Testis (tissue), 2 donors: ENCODE results near the gene SKIC2.

ENCODE experiments used
- POLR2A ChIP-seq: fragments of 450-650 bp; IDR thresholded peaks from one replicate; pipeline ENCODE4 v1.6.1; 2017; ENCODE audit warnings: antibody characterized with exemption, mild to moderate bottlenecking, moderate library complexity
- TF ChIP-seq, protein P1 (sequence below), 3 experiments: fragments of 450-650 bp in 2 of 3; fragments of 200-600 bp in 1 of 3; sonication (generic) in 1 of 3; IDR thresholded peaks; one replicate each; pipeline ENCODE4 v1.5.1; 2016 to 2019; ENCODE audit warnings: antibody characterized with exemption in 3 of 3, mild to moderate bottlenecking in 2 of 3, moderate library complexity in 1 of 3

DNA sequence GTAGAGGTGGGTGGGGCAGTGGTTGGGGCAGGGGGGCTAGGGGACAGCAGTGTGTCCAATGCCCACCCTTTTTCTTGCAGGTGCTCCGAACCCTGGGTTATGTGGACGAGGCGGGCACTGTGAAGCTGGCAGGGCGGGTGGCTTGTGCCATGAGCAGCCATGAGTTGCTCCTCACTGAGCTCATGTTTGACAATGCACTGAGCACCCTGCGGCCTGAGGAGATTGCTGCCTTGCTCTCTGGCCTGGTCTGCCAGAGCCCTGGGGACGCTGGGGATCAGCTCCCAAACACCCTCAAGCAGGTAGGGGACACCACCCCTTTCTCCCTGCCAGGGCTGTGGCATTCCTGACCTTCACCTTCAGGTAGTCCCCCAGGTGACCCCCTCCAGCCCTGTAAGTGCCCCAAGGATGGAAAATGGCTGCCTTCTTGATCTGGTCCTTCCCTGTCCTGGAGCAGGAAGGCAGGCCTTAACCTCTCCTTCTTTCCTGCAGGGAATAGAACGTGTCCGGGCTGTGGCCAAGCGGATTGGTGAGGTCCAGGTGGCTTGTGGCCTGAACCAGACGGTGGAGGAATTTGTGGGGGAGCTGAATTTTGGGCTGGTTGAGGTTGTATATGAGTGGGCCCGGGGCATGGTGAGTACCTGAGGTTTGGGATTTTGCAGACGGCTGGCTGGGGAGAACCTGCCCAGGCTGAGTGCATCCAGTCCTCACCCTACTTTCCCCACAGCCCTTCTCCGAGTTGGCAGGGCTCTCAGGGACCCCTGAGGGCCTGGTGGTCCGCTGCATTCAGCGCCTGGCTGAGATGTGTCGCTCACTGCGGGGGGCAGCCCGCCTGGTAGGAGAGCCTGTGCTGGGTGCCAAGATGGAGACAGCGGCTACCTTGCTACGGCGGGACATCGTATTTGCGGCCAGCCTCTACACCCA lies 10.1 kb downstream of the SKIC2 start:
- TF ChIP-seq, protein P1, sequence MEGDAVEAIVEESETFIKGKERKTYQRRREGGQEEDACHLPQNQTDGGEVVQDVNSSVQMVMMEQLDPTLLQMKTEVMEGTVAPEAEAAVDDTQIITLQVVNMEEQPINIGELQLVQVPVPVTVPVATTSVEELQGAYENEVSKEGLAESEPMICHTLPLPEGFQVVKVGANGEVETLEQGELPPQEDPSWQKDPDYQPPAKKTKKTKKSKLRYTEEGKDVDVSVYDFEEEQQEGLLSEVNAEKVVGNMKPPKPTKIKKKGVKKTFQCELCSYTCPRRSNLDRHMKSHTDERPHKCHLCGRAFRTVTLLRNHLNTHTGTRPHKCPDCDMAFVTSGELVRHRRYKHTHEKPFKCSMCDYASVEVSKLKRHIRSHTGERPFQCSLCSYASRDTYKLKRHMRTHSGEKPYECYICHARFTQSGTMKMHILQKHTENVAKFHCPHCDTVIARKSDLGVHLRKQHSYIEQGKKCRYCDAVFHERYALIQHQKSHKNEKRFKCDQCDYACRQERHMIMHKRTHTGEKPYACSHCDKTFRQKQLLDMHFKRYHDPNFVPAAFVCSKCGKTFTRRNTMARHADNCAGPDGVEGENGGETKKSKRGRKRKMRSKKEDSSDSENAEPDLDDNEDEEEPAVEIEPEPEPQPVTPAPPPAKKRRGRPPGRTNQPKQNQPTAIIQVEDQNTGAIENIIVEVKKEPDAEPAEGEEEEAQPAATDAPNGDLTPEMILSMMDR (IDR thresholded peaks at IDR 0.05): no peak
- TF ChIP-seq POLR2A: no peak
